Stimulated activated CD4-positive, alpha-beta T cell treated with anti-CD3 and anti-CD28 coated beads, Interleukin-15, amount 100 ng/mL, for 48 hours (primary cell): Measurements from ENCODE around the gene FOXL1.

ENCODE experiments used
- DNase-seq, 2 donors: peaks; one replicate each; pipeline ENCODE4 v3.0.0-alpha.2; 2020; ENCODE audit warnings: low read depth in 2 of 2

The FOXL1 gene

GRCh38 chr16:86578061-86578599 is at the start of gene FOXL1:
TSS of gene FOXL1 (plus strand) at chr16:86578549. CDS start at chr16:86578724, 175 bp downstream.
- DNase-seq, result no peak

DNA sequence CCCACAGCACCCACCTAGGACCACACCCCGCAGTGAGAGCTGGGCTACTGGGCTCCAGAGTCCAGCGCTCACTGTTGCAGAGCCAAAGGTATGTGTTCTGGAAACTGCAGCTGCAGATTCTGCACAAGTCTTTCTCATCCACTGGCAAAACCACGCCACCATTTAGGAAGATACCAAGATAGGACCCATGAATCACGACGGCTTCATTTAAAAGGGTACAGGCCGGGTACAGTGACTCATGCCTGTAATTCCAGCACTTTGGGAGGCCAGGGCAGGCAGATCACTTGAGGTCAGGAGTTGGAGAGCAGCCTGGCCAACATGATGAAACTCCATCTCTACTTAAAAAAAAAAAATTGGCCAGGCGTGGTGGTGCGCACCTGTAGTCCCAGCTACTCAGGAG is 49.2 kb upstream of the FOXL1 start:
- DNase-seq, result no peak

DNA sequence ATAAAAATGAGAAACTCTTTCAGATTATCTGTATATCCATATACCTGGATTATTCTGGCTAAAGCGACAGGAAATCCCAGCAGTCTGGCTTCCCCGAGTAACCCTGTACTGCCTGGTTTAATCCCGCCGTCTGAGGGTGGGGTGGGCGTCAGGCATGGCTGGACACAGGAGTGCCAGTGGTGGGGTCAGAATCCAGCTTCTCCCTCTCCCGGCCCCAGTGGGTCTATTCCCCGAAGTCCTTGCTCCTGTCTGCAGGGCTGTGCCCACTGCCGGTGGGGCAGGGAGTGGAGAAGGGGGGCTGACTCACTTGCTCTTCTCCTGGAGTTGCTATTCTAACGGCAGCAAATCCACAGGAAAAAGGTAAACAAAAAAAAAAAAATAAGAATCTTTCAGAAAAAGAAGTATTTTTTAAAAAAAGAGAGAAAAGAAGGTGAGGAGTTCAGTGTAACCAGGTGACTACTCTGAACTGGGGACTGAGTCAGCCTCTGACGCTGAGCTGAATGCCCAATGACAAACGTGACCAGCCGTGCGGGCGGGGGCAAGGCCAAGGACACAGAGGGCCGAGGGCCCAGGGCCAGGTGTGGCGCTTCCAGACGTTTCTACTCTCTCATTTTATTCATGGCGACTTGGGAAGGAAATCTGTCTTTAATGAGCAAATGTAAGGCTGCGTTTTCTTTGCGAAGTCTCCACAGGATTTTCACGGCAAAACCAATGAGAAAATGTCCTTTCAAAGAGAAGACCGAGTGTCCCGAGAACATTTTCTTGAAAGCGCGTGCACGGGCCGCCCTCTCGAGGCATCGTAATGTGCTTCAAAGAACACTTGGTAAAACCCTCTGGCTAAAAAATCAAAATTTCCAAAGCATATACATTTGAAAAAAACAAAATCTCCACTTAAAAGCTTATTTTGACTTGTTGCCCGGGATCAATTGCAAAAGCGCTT is 47.8 kb upstream of the FOXL1 start:
- no peak for DNase-seq

GRCh38 chr16:86531191-86531545 is 47.2 kb upstream of the FOXL1 start:
- no peak for DNase-seq

GRCh38 chr16:86531641-86532525 is 46.5 kb upstream of the FOXL1 start:
- DNase-seq, result no peak

- no peak for DNase-seq
Observed at GRCh38 chr16:86532526-86532815, 45.9 kb upstream of the FOXL1 start.

- no peak for DNase-seq
Observed at GRCh38 chr16:86533076-86533475, 45.3 kb upstream of the FOXL1 start.

GRCh38 chr16:86533767-86534351 is 44.5 kb upstream of the FOXL1 start:
- DNase-seq, result no peak

GRCh38 chr16:86534779-86535615 is 43.4 kb upstream of the FOXL1 start:
- no peak for DNase-seq

- DNase-seq, result no peak
Observed at GRCh38 chr16:86536621-86537020, 41.7 kb upstream of the FOXL1 start.

DNA sequence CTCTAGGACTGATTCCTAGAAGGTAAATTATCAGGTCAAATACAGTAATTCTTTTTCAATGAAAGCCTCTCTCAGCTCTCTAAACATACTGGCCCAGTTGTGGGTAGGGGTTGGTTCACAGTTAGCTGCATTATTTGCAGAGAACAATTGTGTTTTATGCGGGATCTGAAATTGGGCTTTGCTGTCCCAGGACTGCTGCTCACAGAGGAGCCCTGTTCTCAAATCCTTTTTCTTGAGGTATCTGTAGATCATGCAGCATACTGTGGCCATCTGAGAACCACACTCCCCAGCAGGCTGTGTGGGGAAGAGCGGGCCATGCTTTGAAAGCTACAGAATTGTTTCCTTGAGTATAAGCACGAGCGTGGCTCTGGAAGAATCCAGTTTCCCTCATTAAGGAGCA is 40.9 kb upstream of the FOXL1 start:
- no peak for DNase-seq

GRCh38 chr16:86538196-86538780 is 40.1 kb upstream of the FOXL1 start:
- DNase-seq, result no peak

GRCh38 chr16:86540894-86541293 is 37.5 kb upstream of the FOXL1 start:
- no peak for DNase-seq

- no peak for DNase-seq
Observed at GRCh38 chr16:86541560-86541959, 36.8 kb upstream of the FOXL1 start.

GRCh38 chr16:86542756-86543750 is 35.3 kb upstream of the FOXL1 start:
- DNase-seq, result no peak

GRCh38 chr16:86545481-86545880 is 32.9 kb upstream of the FOXL1 start:
- no peak for DNase-seq

- DNase-seq, result no peak
Observed at GRCh38 chr16:86545954-86546637, 32.3 kb upstream of the FOXL1 start.

- DNase-seq, result no peak
Observed at GRCh38 chr16:86546638-86547013, 31.7 kb upstream of the FOXL1 start.

DNA sequence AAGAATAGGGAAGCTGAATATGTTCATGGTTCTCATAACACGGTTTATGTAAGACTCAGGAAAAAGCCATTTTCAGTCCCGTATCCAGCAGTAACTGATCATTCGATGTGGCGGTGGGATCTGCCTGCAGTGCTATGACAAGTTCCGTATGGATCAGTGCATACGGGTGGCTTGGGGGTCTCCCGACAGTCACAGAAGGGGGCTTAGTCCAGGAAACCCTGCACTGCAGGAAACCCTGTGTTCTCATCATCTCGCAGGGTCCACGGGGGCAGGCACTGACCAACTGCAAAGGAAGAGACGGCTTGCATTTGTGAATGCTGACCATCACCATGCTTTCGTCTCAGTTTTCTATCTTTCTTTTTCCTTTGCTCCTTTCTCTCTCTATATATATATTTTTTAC is 31.1 kb upstream of the FOXL1 start:
- no peak for DNase-seq
